ENCODE measurements around the gene OBP2A.
"Not testable (repeated sequence)": the region's sequence is repeated elsewhere in the genome, so short reads cannot be mapped to it uniquely, and the experiment has no call there.

Gene OBP2A

DNA sequence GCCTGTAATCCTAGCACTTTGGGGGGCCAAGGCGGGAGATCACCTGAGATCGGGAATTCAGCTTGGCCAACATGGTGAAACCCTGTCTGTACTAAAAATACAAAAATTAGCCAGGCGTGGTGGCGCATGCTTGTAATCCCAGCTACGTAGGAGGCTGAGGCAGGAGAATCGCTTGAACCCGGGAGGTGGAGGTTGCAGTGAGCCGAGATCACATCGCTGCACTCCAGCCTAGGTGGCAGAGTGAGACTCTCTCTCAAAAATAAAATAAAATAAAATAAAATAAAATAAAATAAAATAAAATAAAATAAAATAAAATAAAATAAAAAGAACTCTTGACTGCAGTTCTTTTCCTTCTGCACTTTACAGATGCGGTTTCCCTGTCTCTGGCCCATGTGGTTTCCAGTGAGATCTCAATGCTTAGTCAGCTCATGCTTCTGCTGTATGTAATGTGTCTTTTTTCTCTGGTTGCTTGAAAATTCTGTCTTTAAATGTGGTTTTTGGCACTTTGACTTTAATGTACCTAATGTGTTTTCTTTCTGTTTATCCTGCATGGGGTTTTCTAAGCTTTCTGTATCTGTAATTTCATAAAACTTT lies 17.0 kb upstream of the OBP2A start:
- not testable (repeated sequence) for DNase-seq

DNA sequence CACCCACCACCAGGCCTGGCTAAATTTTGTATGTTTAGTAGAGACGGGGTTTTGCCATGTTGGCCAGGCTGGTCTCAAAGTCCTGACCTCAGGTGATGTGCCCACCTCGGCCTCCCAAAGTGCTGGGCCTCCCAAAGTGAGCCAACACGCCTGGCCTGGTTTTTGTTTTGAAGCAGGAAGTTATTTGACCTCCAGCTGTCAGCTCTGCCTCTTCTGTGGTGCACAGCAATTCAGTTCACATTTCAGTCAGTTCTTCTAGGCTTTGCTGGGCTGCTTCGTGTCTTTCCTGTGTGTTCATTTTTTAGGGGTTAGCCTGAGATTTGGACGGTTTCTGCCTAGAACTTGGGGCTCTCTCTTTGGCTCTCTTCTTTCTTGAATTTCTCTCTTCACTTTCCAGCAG lies 15.8 kb upstream of the OBP2A start:
- DNase-seq: no peak

GRCh38 chr9:135531096-135531495 lies 14.8 kb upstream of the OBP2A start:
- DNase-seq: no peak

DNA sequence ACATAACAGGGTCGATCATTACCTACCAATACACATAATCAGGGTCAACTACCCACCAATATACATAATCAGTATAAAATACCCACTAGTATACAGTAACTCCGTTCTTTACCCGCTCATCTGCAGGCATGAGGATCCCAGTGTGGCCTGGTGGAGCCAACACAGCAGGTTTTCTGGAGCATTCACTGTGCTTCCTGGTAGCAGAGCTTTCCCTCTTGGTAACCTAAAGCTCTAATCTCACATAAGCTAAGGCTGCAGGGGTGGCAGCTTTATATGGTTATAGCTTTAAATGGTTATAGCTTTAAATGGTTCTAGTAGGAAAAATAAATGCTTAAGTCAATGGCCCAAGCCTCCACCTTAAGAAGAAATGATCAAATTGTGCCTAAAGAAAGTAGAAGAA lies 12.8 kb upstream of the OBP2A start:
- DNase-seq: no peak

DNA sequence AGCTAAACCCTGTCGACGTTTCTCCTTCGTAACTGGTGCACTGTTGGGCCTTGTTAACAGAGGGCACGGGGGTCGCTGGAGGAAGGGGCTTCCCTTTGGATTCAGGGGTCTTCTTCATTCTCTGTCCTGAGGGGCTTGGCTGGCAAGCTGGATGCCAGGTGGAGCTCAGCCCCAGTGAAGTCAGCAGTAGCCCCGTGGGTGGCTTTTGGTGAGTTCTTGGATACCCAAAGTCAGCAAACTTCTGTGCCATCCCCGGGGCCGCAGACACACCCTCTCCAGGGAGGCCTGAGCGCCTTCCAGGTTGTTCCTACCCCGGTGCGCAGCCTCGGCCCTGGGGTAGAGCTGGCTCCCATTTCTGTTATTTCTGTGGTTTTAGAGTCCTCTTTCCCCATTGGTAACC lies 12.3 kb upstream of the OBP2A start:
- no peak for DNase-seq

GRCh38 chr9:135534192-135534711 lies 11.7 kb upstream of the OBP2A start:
- not testable (repeated sequence) for DNase-seq

DNA sequence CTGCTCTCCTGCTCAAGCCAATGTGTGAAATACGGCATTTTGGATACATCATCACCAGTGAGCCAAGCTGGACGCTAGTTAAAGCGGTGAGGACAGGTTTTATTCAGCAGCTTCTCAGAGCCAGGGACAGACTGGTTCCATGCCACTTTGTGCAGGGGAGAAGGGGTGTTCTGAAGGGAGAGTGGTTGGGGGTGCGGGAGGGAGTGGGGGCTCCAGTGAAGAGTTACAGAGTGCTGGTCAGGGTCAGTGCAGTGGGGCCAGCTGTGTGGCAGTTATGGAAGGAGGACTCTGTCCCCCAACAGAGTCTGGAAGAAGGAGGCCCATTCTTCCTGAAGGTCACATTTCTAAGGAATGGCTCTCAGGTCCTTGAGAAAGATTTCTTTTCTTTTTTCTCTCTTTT lies 11.1 kb upstream of the OBP2A start:
- not testable (repeated sequence) for DNase-seq

DNA sequence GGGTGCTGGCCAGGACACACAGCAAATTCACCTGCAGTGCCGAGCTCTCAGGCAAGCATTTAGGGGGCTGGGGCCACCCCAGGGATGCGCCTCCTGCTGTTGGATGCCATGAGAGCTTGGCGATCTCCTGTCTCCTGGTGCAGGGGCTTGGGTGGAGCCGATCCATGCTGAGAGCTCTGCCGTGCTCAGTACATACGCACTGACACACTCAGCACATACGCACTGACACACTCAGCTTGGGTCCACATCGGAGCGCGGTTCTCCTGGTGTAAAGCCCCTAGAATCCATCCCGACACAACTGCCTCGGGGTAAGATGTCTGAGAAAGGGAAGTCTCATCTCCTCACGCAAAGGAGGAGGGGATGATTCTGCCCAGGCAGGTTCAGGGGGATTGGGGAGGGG lies 10.3 kb upstream of the OBP2A start:
- not testable (repeated sequence) for DNase-seq

DNA sequence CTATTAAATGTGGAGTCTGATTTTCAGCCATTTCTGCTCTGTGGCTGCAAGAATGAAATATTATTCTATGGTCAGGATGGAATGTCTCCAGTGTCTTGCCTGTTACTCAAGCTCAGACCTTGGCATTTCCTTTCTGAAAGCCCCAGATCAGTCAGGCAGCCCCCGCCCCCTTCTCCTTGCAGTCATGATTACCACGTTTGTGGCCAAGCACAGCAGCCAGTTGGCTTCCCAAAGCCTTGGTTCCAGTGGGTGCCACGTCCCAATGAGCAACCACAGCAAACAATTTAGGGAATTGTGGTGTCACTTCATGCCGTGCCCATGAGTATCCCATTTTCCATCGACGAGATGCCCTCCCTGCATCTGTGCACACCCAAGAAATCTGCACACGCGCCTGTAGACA lies 9.7 kb upstream of the OBP2A start:
- peak; percentile 66 for DNase-seq

- DNase-seq: not testable (repeated sequence)
These were observed 2.5 kb upstream of the OBP2A start for GRCh38 chr9:135543262-135543894.

DNA sequence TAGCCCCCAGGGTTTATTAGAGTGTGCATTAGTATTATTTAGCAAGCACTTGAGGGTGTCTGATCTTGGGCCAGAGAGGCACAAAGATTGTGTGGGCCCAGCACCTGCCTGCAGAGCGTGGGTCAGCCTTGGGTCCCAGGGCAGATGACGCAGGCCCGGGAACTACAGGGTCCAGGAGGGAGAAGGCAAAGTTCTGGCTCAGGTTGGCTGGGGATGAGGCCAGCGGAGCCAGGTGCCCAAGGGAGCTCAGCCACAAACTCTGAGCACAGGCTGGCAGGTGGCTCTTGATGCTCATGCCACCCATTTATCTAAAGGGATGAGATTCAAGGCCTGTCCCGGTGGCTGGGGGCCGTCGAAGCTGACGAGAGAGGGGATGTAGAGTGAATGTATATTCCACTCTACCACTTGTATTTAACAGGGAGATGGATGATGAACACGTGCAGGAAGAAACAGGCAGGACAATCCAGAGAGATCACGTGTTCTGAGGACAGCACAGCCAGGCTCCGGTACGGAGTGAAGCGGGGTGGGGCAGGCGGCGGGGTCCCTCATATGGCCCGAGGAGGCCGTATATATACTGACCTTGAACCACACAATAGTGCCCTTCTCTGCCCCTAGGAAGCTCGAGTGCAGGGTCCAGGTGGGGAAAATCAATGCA lies 818 bp upstream of the OBP2A start:
- DNase-seq: no peak

GRCh38 chr9:135546792-135547617 lies 1.1 kb downstream of the OBP2A start:
- DNase-seq: not testable (repeated sequence)

DNA sequence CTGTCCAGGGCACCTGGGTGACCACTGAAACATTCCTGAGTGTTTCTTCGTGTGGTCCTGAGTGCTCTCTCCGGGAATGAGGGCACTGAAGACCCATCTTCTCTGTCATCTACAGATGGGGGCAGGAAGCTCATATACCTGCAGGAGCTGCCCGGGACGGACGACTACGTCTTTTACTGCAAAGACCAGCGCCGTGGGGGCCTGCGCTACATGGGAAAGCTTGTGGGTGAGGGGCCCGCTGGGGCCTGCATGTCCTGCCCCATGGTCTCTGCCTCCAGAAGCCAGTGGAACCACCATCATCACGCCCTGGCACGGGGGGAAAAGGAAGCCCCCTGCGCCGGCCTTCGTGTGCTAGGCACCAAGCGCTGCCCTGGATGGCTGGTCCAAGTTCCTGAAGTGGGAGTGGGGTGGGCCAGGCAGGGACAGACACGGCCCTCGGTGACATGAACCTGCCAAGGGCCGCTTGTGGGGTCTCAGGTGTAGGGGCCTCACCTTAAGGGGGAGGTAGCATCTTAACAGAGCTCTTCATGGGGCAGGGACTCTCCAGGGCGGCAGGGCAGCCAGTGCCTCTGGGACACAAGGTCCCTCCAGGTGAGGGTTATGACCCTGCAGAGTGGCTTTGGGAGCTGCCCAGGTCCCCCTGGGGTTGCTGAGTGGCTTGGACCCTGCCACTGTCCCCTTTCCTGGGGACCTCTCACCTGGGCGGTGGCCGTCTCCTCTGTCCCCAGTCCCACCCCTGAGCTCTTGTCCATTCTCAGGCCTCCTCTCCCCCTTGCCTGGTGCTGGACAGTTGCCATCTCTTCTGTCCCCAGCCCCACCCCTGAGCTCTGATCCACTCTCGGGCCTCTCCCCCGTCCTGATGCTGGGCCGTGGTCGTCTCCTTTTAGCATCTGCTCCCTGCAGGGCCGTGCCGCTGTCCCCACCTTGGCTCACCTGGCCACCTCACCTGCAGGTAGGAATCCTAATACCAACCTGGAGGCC lies 2.1 kb downstream of the OBP2A start:
- no peak for DNase-seq

DNA sequence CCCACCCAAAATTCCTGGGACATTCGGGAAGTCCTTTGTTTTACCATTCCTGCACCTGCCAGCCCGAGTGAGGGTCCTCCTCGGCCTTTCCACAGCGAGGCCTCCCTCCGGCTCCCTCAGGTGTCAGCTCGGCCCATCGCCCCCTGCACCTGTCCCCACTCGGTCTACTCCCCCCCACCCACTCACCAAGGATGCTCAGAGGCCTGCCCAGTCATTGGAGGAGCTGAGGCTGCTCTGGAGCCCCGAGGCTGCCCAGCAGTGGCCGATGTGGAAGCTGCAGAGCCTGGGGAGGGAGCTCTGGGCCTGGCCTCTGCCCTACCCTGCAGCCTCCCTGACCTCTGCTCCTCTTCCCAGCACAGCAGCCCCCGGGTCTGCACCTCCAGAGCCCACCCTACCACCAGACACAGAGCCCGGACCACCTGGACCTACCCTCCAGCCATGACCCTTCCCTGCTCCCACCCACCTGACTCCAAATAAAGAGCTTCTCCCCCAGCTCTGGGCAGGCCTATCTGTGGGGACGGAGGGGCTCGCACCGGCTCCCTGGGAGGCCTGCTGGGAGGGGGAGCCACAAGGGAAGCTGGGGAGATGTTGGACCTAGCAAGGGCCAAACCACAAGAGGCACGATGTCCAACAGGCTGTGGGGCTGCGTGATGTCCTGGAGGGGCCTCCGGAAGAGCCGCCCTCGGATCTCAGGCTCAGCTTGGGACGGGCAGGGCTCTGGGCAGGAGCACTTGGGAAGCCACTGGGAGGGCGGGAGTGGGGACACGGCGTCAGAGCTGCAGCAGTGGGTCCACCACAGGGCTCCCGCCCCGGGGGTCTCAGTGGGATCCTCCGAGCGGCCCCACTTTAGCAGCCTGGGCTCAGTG lies 3.8 kb downstream of the OBP2A start:
- DNase-seq: not testable (repeated sequence)

DNA sequence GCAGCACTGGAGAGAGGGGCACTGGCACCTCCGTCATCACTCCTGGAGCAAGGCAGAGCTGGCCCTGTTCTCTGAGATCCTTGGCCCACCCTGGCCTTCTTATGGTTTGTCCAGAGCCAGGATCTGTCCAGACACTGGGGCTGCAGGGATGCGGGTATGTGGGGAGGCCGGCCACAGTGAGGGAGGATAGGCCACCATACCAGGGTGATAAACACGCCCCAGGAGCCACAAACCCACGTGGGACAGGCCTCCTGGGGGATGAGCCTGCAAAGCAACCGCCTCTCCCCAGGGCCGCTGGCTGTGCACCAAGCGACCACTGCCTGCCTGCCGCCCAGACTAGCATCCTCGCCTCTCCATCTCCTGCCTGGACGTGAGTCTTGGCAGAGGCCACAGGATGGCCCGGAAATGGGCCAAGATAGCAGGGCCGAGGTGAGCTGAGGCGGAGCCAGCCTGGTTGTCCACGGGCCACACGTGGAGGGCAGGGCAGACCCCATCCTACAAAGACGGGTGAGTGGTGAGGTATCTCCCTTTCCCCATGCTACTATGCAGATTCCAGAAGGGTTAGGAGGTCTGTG lies 4.5 kb downstream of the OBP2A start:
- no peak for DNase-seq

DNA sequence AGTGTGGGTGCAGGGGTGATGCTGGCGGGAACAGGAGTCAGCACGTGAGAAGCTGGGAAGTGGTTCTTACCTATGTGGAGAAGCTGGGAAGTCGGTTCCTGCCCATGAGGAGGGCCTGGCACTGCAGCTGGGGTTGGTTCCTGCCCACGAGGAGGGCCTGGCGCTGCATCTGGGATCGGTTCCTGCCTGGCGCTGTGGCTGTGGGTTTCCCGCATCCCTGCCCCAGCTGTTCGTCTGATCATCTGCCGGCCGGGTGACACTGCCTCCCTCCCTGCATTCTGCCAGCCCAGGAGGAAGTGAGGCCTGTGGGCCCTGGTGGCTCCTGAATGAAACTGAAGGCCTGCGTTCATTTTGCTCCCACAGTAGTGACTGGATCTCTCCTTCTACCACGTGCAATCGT lies 5.1 kb downstream of the OBP2A start:
- no peak for DNase-seq

DNA sequence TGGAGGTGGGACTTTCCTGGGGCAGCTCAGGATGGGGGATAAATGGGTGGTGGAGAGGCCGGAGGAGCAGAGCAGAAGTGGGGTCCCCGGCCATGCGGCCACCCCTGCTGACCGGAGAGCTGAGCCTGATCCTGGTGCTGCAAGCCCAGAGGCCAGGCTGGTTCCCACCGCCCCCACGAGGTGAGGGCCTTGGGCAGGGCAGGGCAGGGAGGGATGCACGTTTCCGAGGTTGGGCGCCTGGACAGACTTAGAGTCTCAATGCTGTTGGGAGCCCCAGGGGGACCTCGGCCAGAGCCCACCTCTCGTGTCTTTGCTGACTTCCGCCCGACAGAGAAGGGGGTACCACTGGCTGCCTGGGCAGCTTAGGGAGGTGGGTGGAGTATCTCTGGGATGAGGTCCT lies 5.5 kb downstream of the OBP2A start:
- DNase-seq: no peak

GRCh38 chr9:135552021-135552697 lies 6.2 kb downstream of the OBP2A start:
- no peak for DNase-seq

GRCh38 chr9:135552698-135553171 lies 6.8 kb downstream of the OBP2A start:
- DNase-seq: no peak

DNA sequence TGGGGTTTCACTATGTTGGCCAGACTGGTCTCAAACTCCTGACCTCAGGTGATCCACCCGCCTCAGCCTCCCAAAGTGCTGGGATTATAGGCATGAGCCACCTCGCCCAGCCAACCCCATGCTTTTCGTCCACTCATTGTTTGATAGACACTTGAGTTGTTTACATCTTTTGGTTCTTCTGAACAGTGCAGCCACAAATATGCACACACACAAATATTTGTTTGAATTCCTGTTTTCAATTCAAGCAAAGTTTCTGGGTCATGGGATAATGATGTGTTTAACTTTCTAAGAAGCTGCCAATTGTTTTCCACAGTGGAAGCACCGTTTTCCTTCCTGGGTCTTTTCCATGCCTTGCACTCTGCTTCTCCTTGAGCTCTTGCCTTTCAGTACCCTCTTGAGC lies 8.8 kb downstream of the OBP2A start:
- DNase-seq: no peak

Measured in right hindlimb (tissue), 1 donor.